NT2/D1 (cell line): ENCODE data around the gene PHF3.

ENCODE experiments used
- YY1 ChIP-seq: IDR thresholded peaks from 2 replicates; pipeline ENCODE4 v1.6.1; 2011; ENCODE audit not compliant: insufficient read length, insufficient read depth
- ZNF274 ChIP-seq: IDR thresholded peaks from 2 replicates; pipeline ENCODE4 v1.6.1; 2011; ENCODE audit warnings: mild to moderate bottlenecking, low read depth, low read length

DNA sequence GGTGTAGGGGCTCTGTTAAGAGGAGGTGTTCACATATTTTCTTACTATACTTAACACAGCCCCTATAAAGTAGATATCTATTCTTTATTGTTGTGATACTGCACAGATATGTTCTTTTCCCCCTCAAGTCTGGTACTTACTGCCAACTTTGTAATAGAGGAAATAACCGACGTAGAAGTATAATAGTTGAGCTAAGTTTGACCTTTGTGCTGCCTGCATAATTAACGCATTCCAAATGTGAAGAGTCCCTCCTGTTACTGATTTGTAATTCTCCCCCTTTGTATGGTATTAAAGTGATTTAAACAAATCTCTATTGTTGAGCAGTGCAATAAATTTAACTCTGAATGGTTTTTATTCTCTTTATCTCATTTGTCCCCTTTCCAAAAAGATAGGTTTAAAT, 39.0 kb downstream of the PHF3 start:
- no peak for TF ChIP-seq YY1
- TF ChIP-seq ZNF274: no peak
